Naive thymus-derived CD8-positive, alpha-beta T cell (primary cell): ENCODE data around the gene WSB1. TPM values are rescaled to one million over a fixed set of nuclear protein-coding genes. Genes with fewer than 3 reads are reported as not detected.

Source experiments
- ATAC-seq, 2 donors: fragments of 150-1000 bp; cut with Tn5 transposase in 1 of 2; sonication (Bioruptor Pico), chemical (Tn5 transposase) in 1 of 2; 1 replicate in 1 of 2; 2 replicates in 1 of 2; pipeline ENCODE4 v1.10.0; 2021; ENCODE audit warnings: mild to moderate bottlenecking in 2 of 2, moderate library complexity in 2 of 2
- POLR2A ChIA-PET: fragments of 350-600 bp; sonication (Branson Sonifier 250); formaldehyde crosslinking; loops from one replicate; lab custom pipeline; 2021; ENCODE audit warnings: antibody characterized with exemption; lab: Charles Lee
- DNase-seq, 10 donors: peaks; one replicate each; pipeline versions ENCODE4 v3.0.0 to v3.0.0-alpha.2; 2020 to 2022
- H3K27ac Mint-ChIP-seq, 10 donors: one replicate each; pipeline ENCODE4 v1.8.0; 2020 to 2022; ENCODE audit warnings: mild to moderate bottlenecking in 10 of 10, mixed read lengths in 10 of 10, moderate library complexity in 4 of 10, inconsistent platforms in 1 of 10
- H3K27me3 Mint-ChIP-seq, 5 donors: one replicate each; pipeline ENCODE4 v1.8.0; 2021 to 2022; ENCODE audit warnings: mixed read lengths in 5 of 5
- H3K36me3 Mint-ChIP-seq, 3 donors: one replicate each; pipeline ENCODE4 v1.8.0; 2020 to 2022; ENCODE audit warnings: mixed read lengths in 3 of 3, mild to moderate bottlenecking in 2 of 3, inconsistent platforms in 1 of 3
- H3K4me1 Mint-ChIP-seq, 4 donors: one replicate each; pipeline ENCODE4 v1.8.0; 2021 to 2022; ENCODE audit warnings: mixed read lengths in 4 of 4
- H3K4me3 Mint-ChIP-seq, 10 donors: one replicate each; pipeline ENCODE4 v1.8.0; 2020 to 2022; ENCODE audit warnings: mild to moderate bottlenecking in 10 of 10, mixed read lengths in 10 of 10, moderate library complexity in 6 of 10, inconsistent platforms in 1 of 10
- H3K9me3 Mint-ChIP-seq, 9 donors: one replicate each; pipeline ENCODE4 v1.8.0; 2020 to 2022; ENCODE audit warnings: mixed read lengths in 9 of 9, mild to moderate bottlenecking in 3 of 9, inconsistent platforms in 1 of 9, moderate library complexity in 1 of 9
- polyA plus RNA-seq, 3 donors: library from polyadenylated mRNA; unstranded; fragments of 300-500 nt; fragmentation: Illumina TruSeq; gene quantifications; one replicate each; pipeline ENCODE4 v1.2.3, GENCODE V29; 2021
- total RNA-seq, 8 experiments: library from RNA in 2 of 8; stranded (reverse) in 2 of 8; gene quantifications; one replicate each; pipeline ENCODE4 v1.2.3 and lab custom pipeline; 2021 to 2026

The WSB1 gene
- total and polyA plus RNA-seq, 5 experiments from 2014 or later = 128 to 186 (median 154) TPM

GRCh38 chr17:27333410-27333980, 39.6 kb downstream of the WSB1 start:
- ATAC-seq = peak in 1 of 2 donors; percentile 8
- H3K27ac Mint-ChIP-seq = peak overlapping the region in 8 of 10 donors; percentile 29 to 98 (median 87)
- no peaks in the 10 kb centered on the region for H3K9me3 Mint-ChIP-seq
- no peaks in the 10 kb centered on the region for H3K27me3 Mint-ChIP-seq
- H3K4me3 Mint-ChIP-seq = peak overlapping the region; percentile 71 to 89 (median 84)
- peaks cover 8 to 37% (median 23%) of the 10 kb centered on the region in 4 donors for H3K4me1 Mint-ChIP-seq
- no peaks in the 10 kb centered on the region for H3K36me3 Mint-ChIP-seq
- DNase-seq = peak in 3 of 10 donors; percentile 16 to 32 (median 30)
- POLR2A ChIA-PET = interaction anchor here (0.6 to 2.6 kb wide), 5 partner anchors 19 to 97 kb away, joined by 3 to 30 read pairs (median 3); partner anchors contain the start of gene WSB1

GRCh38 chr17:27336184-27336583, 42.3 kb downstream of the WSB1 start:
- no peaks in the 10 kb centered on the region for H3K9me3 Mint-ChIP-seq
- no peak for ATAC-seq
- no peaks in the 10 kb centered on the region for H3K36me3 Mint-ChIP-seq
- no peak overlapping the region for H3K4me3 Mint-ChIP-seq
- DNase-seq = no peak
- peaks cover 8 to 59% (median 23%) of the 10 kb centered on the region in 4 donors for H3K4me1 Mint-ChIP-seq
- no peaks in the 10 kb centered on the region for H3K27me3 Mint-ChIP-seq
- POLR2A ChIA-PET = interaction anchor here (1.5 kb wide), 1 partner anchor 43 kb away, joined by 3 read pairs; no protein-coding TSS in a partner anchor
- H3K27ac Mint-ChIP-seq = no peak overlapping the region

- no peak overlapping the region for H3K4me3 Mint-ChIP-seq
- DNase-seq (no peak), ATAC-seq (no peak)
- H3K27me3 Mint-ChIP-seq = peaks cover 0 to 8% (median 3%) of the 10 kb centered on the region in 5 donors
- H3K36me3 Mint-ChIP-seq = no peaks in the 10 kb centered on the region
- peak overlapping the region in 1 of 10 donors; percentile 51 for H3K27ac Mint-ChIP-seq
- POLR2A ChIA-PET = no interaction called here
- peaks cover 5 to 49% (median 6%) of the 10 kb centered on the region in 4 donors for H3K4me1 Mint-ChIP-seq
- no peaks in the 10 kb centered on the region for H3K9me3 Mint-ChIP-seq
Observed at GRCh38 chr17:27338536-27338985, 44.6 kb downstream of the WSB1 start.

- no peak for ATAC-seq
- Mint-ChIP-seq H3K4me3 (no peak overlapping the region), H3K27me3 (peaks cover 0 to 14% (median 6%) of the 10 kb centered on the region in 5 donors), H3K27ac (peak overlapping the region in 1 of 10 donors; percentile 45), H3K36me3 (no peaks in the 10 kb centered on the region), H3K9me3 (no peaks in the 10 kb centered on the region), H3K4me1 (peaks cover 0 to 45% (median 0%) of the 10 kb centered on the region in 4 donors)
- no peak for DNase-seq
- POLR2A ChIA-PET = no interaction called here
Observed at GRCh38 chr17:27339198-27339835, 45.4 kb downstream of the WSB1 start.

GRCh38 chr17:27339836-27340550, 46.1 kb downstream of the WSB1 start:
- DNase-seq = peak in 1 of 10 donors; percentile 17

GRCh38 chr17:27340575-27340974, 46.7 kb downstream of the WSB1 start:
- peaks cover 0 to 23% (median 6%) of the 10 kb centered on the region in 5 donors for H3K27me3 Mint-ChIP-seq
- DNase-seq = no peak
- no peak overlapping the region for H3K27ac Mint-ChIP-seq
- H3K4me1 Mint-ChIP-seq = peaks cover 0 to 48% (median 0%) of the 10 kb centered on the region in 4 donors
- H3K4me3 Mint-ChIP-seq = no peak overlapping the region
- POLR2A ChIA-PET = no interaction called here
- no peaks in the 10 kb centered on the region for H3K36me3 Mint-ChIP-seq
- H3K9me3 Mint-ChIP-seq = no peaks in the 10 kb centered on the region
- no peak for ATAC-seq

More at GRCh38 chr17:27339836-27340550, 46.1 kb downstream of the WSB1 start:
- peak overlapping the region in 1 of 10 donors; percentile 45 for H3K27ac Mint-ChIP-seq
- H3K4me3 Mint-ChIP-seq = peak overlapping the region in 1 of 10 donors; percentile 15
- no peaks in the 10 kb centered on the region for H3K9me3 Mint-ChIP-seq
- POLR2A ChIA-PET = no interaction called here
- peaks cover 0 to 20% (median 6%) of the 10 kb centered on the region in 5 donors for H3K27me3 Mint-ChIP-seq
- no peak for ATAC-seq
- H3K36me3 Mint-ChIP-seq = no peaks in the 10 kb centered on the region
- H3K4me1 Mint-ChIP-seq = peaks cover 0 to 48% (median 0%) of the 10 kb centered on the region in 4 donors

GRCh38 chr17:27341041-27341471, 47.1 kb downstream of the WSB1 start:
- POLR2A ChIA-PET = no interaction called here

GRCh38 chr17:27342059-27342458, 48.1 kb downstream of the WSB1 start:
- no peaks in the 10 kb centered on the region for H3K9me3 Mint-ChIP-seq

More at GRCh38 chr17:27341041-27341471, 47.1 kb downstream of the WSB1 start:
- Mint-ChIP-seq H3K27ac (no peak overlapping the region), H3K27me3 (peaks cover 0 to 23% (median 6%) of the 10 kb centered on the region in 5 donors), H3K4me1 (peaks cover 0 to 49% (median 0%) of the 10 kb centered on the region in 4 donors), H3K9me3 (no peaks in the 10 kb centered on the region), H3K4me3 (no peak overlapping the region), H3K36me3 (no peaks in the 10 kb centered on the region)
- ATAC-seq (no peak), DNase-seq (no peak)

GRCh38 chr17:27343294-27343693, 49.4 kb downstream of the WSB1 start:
- Mint-ChIP-seq H3K27ac (no peak overlapping the region), H3K4me3 (no peak overlapping the region), H3K27me3 (peaks cover 0 to 23% (median 6%) of the 10 kb centered on the region in 5 donors), H3K4me1 (peaks cover 0 to 58% (median 1%) of the 10 kb centered on the region in 4 donors), H3K36me3 (no peaks in the 10 kb centered on the region), H3K9me3 (no peaks in the 10 kb centered on the region)
- POLR2A ChIA-PET = no interaction called here
- ATAC-seq = no peak
- DNase-seq = no peak

More at GRCh38 chr17:27342059-27342458, 48.1 kb downstream of the WSB1 start:
- H3K4me1 Mint-ChIP-seq = peaks cover 0 to 53% (median 0%) of the 10 kb centered on the region in 4 donors
- DNase-seq (no peak), ATAC-seq (no peak)
- no peak overlapping the region for H3K27ac Mint-ChIP-seq
- no peak overlapping the region for H3K4me3 Mint-ChIP-seq
- no peaks in the 10 kb centered on the region for H3K36me3 Mint-ChIP-seq
- H3K27me3 Mint-ChIP-seq = peaks cover 0 to 23% (median 6%) of the 10 kb centered on the region in 5 donors
- POLR2A ChIA-PET = no interaction called here

GRCh38 chr17:27343977-27344607, 50.2 kb downstream of the WSB1 start:
- POLR2A ChIA-PET = no interaction called here
- no peaks in the 10 kb centered on the region for H3K36me3 Mint-ChIP-seq
- H3K4me3 Mint-ChIP-seq = no peak overlapping the region
- H3K4me1 Mint-ChIP-seq = peaks cover 0 to 55% (median 4%) of the 10 kb centered on the region in 4 donors
- DNase-seq (no peak), ATAC-seq (no peak)
- no peaks in the 10 kb centered on the region for H3K9me3 Mint-ChIP-seq
- H3K27me3 Mint-ChIP-seq = peaks cover 0 to 23% (median 6%) of the 10 kb centered on the region in 5 donors
- H3K27ac Mint-ChIP-seq = no peak overlapping the region

- H3K36me3 Mint-ChIP-seq = no peaks in the 10 kb centered on the region
- ATAC-seq = no peak
- POLR2A ChIA-PET = no interaction called here
- peak overlapping the region in 1 of 10 donors; percentile 23 for H3K27ac Mint-ChIP-seq
- peaks cover 0 to 45% (median 4%) of the 10 kb centered on the region in 4 donors for H3K4me1 Mint-ChIP-seq
- no peaks in the 10 kb centered on the region for H3K9me3 Mint-ChIP-seq
- no peak for DNase-seq
- H3K27me3 Mint-ChIP-seq = peaks cover 0 to 23% (median 6%) of the 10 kb centered on the region in 5 donors
- H3K4me3 Mint-ChIP-seq = no peak overlapping the region
Observed at GRCh38 chr17:27345141-27345904, 51.4 kb downstream of the WSB1 start.
